AG20443 (cell line): ENCODE results near the gene RPL10.

Experiments used
- DNase-seq: peaks from one replicate; pipeline ENCODE4 v3.0.0; 2012; ENCODE audit warnings: low spot score, mixed read lengths

RPL10 gene

DNA sequence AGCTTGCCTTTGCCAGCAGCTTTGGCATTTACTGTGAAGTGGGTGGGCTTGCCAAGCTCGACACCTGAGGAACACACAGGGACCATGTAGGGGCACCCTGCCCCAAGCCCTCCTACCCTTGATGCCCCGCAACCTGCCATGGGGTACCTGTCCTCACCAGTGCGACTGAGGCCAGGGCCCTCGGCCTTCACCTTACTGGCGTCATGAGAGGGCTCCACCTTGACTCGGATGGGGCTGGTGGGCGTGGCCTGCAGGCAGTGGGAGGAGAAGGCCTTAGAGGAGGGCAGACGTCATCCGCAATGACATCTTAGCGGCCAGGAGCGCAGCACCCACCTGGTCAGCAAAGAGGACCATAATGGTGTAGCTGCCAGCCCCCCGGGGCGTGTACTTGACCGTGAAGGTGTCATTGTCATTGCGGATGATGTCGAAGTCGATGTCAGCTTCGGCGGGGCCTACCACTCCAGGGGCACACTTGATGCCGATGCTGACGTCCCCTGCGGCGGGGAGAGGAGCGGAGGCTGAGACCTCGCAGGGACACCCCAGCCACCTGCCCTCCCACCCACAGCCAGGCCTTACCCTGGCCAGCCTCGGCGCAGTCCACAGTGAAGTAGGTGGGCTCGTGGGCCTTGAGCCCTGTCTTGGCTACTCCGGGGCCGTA lies 36.0 kb upstream of the RPL10 start:
- no peak for DNase-seq

DNA sequence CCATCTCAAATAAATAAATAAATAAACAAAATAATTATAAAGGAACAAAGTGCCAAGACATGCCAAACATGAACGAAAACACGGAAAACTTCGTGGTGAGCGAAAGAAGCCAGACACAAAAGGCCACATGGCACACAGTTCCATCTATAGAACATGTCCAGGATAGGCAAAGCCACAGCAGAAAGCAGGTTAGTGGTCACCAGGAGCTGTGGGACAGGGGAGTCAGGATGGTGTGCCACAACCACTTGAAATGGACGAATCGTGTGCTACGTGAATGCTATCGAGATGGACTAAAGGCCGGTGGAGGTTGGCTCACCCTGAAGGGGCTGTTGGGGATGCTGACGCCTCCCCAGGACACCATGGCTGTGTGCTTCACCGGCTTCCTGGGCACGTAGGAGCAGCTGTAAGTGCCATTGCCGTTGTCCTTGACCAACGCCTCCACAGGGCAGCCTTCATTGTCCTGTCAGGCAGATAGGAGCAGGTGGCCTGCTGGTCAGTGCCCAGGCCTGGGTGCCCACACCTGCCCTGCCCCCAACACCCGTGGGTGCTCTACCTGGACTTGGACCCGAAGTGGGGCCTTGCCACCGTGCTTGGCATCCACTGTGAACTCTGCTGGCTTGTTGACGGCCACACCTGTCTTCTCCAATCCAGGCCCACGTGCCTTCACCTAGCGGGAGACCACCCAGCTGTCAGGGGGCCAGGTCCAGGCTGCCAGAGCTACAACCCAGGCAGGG lies 34.3 kb upstream of the RPL10 start:
- no peak for DNase-seq

DNA sequence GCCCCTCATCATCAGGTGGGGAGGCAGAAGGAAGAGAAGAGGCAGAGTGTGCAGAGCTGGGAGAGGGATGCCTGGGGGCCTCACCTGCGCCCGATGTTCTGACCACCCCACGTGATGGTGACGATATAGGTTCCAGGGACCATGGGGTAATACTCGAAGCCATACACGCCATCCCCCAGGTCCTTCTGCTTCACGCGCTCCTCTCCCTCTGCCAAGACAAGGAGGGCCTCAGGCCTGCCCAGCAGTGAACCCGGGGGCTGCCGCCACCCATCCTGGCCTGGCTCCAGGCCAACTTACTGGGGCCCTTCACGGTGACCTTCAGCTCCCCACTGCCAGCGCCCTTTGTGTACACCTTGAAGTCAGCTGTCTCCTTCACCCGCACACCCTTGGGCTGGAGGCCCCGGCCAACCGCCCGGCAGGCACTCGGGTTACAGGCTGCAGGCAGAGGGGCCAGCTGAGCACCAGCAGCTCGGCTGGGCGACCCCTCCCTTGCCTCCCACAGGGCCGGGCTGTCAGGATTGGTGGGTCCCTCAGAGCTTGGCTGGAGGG lies 33.1 kb upstream of the RPL10 start:
- no peak for DNase-seq

DNA sequence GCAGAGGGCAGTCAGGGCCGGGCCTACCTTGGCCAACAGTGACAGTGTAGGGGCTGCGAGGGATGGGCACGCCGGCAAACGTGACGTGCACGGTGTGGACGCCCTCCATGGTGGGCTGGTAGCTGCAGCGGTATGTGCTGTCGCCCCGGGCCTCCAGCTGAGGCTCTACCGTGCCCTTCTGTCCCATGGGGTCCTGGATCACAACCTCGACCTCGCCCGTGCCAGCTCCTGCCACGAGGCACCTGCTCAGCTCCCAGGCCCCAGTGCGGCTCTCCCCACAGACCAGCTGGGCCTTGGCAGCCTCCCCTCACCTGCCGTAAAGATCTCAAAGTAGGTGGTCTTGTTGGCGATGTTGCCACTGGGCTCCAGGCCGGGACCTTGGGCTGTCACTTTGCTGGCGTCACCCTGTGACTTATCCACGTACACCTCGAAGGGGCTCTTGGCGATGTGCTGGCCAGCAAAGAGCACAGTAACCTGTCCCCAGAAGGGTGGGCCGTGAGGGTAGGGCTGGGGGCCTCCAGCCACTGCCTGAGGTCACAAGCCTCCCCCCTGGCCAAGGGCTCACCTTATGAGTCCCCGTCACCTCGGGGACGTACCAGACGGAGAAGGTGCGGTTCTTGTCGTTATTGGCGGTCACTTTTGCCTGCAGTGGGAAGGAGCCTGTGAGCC lies 32.0 kb upstream of the RPL10 start:
- no peak for DNase-seq

DNA sequence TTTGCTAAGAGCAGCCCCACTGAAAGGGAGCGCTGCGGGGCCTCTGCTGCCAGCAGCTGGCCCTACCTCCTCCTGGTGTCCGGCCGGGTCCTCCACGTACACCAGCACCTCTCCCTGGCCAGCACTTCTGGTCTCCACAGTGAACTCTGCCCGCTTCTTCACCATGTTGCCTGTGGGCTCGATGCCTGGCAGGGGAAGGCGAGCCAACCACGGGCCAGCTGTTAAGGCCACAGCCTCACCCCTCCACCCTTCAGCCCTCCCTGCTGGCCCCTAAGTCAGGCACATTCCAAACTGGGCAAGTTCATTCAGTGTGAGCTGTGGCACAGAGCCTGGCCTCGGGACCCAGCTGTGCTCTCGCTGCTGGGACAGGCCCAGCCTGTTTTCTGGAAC lies 31.5 kb upstream of the RPL10 start:
- no peak for DNase-seq

DNA sequence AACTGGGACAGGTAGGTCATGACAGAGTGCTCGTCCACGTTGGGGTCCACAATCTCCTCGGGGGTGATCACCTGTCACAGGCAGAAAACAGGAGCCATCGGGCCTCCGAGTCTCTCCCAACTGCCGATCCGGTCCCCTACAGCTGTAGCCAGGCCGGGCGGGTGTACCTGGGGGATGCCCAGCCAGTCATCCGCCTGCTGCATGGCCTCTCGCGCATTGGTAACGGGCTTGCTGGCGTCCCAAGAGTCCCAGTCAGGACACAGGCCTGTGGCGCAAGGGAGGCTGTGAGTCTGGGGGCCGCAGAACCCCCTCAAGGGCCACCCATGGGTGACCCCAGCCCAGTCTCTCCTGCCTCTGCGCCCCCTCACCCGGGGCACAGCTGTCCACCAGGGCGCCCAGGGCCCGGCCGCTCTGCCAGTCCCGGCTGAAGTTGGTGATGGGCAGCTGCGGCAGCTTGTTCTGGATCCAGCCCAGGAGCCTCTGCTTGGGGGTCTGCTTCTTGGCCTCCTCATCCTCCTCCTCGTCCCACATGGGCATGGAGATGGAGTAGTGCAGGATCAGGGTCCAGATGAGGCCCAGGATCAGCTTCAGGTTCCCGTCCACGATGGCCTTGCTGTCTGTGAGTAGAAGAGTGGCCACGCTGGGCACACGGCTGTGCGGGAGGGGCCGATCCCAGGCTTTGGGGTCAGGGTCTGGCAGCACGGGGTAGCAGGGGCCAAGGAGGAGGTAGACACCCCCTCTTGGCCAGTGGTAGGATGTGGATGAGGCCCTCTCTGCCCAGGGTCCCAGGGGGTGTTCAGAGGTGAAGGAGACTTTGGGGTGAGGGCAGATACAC lies 30.5 kb upstream of the RPL10 start:
- no peak for DNase-seq

DNA sequence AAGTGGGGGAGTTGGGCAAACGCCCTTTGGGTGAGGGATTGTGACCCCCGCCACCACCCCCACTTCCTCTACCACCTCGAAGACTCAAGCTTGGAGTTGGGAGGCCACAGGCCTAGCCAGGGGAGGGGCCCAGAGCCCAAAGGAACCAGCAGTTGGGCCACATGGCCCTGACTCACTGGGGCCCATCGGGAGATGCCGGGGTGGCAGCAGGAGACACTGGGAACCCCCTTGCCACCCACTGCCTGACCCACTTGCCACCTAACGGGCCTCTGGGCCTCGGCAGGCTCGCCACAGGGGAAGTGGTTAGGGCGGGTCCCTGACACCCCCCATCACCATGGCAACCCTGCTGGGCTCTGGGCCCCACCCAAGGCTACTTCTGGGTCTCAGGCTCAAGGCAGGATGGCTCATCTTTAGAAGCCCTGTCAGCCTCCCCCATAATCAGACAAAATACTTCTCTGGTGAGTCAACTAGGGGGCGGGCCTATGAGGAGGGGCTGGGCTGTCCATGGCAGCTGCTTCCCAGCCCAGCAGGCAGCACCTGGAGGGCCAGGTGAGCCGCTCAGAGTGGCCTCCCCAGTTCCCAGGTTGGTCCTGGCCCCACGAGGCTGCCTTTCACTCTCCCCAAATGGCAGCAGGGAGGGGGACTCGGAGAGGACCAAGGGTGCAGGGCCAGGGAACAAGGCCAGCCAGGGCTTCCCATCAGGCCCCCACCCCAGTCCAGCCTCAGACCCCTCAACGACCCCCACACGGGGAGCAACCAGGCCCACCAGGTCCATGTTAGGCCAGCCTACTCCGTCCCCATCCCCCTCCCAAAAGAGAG lies 29.3 kb upstream of the RPL10 start:
- DNase-seq = peak; percentile 76

DNA sequence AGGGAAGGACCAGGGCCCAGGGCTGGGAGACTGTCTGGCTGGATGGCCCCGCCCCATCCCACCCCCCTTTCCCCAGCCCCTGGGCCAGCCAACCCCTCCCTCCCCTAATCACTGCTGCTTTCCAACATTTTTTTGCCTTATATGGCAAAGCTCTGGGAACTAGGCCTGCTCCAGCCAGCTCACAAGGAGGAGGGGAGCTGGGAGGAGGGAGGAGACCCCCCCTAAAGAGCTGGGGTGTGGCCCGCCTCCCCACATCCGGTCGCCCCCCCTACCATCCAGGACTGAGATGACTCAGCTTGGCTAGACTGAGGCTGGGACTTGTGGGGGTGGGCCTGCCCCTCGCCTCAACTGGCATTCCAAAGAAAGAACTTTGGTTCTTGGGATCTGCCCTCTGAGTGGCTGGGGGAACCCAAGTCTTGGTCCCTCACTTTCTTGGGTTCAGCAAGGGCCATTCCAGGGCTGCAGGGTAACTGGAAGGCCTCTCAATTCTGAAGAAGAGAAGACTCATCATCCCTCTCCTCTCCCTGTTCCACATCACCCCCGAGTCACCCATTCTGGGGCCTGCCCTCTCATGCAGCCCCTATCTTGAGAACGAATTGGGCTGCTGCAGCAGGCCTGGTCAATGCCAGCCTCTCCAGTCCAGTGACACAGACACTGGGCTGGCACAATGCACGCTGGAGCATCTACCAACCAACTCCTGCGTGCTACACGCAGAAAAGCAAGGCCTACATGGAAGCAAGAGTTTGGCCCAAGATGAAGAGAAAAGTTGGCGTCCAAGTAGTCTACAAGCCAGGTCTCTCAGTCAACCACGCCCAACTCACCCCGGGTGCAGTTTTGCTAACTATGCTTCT lies 28.5 kb upstream of the RPL10 start:
- DNase-seq = peak; percentile 73

DNA sequence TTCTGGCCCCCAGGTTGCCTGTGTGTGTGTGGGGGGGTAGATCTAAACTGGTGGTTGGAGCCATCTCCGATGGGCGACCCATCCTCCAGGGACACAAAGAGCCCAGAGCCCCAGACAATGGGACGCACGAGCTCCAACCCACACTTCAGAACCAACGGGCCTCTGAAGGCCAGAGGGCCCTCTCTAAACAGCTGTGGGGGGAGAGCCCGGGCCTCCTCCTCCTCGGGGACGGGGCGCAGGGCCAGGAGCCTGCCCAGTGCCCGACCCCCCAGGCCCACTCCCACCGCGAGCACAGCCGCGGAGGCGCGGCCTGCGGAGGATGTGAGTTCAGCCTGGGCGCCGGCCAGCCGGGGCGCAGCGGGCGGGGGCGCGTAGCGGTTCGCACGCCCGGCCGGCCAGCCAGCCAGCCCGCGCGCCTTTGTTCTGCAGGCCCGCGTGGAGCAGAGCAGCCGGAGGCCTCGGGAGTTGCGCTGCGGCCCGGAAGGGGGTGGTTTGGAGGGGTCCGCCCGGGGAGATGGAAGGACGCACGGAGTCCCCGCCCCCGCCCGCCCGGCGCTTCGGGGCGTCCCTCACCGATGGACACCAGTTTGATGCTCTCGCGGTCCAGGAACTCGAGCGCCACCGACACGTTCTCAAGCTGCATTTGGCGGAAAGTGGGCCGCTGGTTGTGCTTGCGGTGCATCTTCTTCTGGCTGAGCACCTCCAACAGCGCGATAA lies 27.7 kb upstream of the RPL10 start:
- no peak for DNase-seq

DNA sequence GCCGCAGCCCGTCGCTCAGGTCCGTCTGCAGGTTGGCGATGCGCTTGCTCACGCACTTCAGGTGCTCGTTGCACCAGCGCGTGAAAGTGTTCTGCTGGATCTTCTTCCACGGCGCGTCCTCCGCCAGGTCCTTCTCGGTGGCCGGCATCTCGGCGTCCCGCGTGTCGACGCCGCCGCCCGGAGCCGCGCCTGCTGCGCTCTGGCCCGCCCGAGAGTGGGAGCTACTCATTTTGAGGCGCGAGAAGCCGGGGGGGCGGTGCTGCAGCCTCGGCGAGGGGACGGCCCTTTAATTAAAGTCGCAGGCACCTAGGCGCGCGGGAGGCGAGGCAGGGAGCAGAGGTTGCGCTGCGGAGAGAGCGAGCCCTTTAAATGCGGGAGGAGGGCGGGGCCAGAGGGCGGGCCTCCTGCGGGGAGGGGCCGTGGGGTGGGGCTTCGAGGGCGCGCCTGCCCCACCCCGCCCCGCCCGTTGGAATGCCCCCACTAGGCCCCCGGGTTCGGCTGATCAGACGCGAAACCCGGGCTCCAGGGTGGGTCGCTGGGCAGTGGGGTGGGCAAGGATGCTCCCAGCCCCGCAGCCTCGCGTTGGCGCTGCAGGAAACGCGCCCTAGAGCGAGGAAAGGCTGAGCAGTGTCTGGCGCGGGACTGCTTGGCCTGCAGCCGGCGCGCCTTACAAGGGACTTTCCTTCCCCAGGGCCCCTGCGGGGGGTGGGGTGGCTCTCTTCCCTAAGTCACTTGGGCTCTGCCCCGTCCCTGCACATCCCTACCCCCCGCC lies 27.0 kb upstream of the RPL10 start:
- peak; percentile 71 for DNase-seq

DNA sequence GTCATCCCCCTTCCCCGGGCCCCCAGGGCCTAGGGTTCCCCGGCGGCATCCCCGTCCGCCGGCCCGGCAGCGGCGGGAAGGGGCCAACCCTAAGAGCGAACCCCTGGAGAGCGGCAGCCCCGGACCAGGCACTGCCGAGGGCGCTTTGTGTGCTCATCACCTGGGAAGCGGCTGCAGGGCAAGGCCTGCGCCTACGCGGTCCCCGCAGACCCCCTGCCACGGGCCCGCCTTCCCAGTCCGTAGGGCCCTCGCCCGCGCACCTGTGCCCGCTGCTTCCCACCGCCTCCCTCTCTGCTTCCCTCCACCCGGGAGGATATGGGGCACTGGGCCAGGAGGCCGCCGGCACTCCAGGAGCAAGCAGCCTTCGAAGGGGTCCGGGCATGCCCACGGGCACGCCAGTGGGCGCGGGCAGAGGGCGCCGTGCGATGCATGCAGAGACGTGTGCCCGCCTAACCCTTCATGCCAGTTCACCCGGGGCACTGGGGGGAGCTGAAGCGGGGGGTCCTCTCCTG lies 26.3 kb upstream of the RPL10 start:
- no peak for DNase-seq

DNA sequence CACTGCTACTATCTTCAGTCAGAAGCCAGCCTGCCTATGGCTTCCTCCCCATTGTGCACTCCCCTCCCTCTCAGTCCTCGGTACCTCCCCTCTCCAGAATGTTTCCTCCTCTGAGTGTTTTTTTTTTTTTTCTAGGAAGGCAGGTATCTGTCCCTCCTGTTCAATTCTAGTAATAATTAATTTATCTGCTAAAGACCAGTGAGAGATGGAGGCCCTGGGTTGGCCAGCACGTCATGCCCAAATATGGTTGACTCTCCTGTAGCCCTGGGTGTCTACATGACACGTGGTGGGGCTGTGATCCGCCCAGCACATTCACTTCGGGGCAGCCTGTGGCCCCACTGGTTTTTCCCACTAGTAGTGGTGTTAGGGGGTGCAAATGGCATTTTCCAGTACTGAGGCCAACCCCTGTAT lies 25.6 kb upstream of the RPL10 start:
- peak; percentile 27 for DNase-seq

DNA sequence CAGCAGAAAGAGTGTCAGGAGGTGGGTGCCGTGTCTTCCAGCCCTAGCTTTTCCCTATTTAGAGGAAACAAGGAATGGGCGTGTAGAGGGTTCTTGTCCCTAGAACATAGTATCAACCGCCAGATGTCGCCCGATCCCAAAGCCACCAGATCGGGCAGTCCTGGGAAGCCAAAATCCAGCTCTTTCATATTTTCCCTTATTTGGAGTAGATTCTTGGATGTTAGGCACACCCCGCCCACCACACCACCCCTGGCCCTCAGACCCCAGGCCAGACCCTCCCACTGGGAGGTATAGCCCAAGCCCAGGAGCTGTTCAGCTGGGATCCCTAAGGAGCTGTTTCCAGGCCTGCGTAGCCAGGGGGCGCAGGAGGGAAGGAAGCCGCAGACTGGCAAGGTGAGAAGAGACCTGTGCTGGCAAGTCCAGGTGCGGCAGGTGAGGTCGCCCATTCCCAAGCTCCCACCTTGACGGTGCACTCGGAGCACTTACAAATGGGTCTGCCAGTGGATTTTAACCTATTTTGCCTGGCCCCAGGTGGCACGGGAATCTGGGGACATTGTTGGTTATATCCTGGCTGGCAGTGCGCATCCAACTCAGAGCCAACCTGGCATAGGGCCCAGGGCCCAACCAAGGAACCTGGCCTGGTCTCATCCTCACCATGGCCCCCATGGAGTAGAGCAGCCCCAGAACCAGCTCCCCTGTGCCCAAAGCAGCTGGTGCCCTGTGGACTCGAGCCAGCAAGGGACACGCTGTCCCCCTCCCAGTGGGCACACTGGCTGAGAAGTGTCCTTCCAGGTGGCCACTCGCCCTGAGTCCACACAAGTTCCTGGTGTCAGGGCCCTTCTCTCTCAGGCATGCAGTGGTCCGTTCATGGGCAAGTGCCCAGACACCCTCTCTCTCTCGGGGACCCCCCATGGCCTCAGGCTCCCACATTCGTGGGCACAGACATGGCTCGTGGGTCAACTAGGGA lies 24.6 kb upstream of the RPL10 start:
- DNase-seq = peak; percentile 34

DNA sequence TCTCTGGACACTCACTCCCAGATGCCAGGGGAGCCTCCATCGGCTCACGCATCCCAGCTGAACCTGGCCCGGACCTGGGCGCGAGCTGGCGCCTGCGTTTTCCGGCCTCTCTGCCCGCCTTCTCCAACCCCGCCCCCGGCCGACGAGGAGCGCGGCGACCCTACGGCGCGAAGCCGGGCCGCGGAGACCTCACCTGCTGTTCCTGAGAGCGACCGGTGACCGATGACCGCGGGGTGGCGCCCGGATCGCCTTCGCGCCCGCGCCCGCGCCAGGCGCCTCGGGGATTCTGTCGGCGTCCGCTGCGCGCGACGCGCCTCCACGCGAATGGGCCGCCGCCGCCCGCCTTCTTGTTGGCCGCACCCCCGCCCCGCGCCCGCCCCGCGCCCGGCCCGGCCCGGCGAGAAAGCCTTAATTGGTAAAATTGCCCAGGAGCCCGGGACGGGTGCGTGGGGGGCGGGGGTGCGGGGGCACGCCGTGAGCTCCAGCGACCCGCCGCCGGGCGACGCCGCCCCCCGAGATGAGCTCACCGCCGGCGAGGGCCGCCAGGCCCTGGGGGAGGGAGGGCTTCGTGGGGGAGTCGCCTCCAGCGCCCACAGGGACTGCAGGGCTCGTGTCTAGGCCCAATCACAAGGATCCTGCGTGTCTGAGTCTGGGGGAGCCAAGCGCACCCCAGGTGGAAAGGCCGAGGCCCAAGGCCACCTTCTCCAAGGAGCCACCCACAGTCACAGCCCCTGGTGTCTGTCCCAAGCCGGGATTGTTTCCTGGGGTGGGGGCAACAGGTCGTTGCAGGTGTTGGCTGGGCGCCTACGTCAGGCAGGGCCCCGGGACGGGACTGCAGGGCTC lies 23.6 kb upstream of the RPL10 start, which contains the start of gene FLNA:
Gene FLNA, minus strand, starts transcription at position 322 of the 843 bp plus-strand sequence. CDS start 3,389 bp downstream, outside the sequence.
- no peak for DNase-seq

DNA sequence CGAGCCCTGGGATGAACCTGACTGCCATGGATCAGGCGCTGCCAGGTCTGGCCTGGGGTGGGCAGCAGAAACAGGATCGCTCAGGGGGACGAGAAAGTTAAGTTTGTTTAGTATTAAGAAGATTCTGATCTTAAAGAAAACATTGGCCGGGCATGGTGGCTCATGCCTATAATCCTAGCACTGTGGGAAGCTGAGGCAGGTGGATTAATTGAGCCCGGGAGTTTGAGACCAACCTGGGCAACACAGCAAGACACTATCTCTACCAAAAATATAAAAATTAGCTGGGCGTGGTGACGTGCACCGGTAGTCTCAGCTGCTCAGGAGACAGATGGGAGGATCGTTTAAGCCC lies 23.0 kb upstream of the RPL10 start:
- no peak for DNase-seq

DNA sequence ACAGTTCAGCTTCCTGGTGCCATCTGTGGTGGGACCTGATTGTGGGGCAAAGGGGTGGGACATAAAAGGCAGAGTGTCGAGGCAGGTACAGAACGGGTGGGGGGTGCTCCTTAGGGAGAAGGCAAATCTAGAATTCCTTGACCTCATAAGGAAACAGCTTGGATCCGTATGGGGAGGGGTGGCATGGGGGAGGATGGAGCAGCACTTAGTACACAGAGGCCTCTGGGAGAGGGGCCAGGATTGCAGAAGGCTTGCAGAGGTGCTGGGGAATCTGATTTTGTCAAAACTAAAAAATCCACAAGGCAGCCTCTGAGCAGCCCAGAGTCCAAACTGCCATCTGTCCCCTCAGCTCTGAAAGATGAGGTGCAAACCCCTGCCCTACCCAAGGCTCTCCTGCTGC lies 21.4 kb upstream of the RPL10 start:
- no peak for DNase-seq
